MG63 (cell line): ENCODE measurements around the gene MYL4. TPM values are rescaled to one million over a fixed set of nuclear protein-coding genes. Genes with fewer than 3 reads are reported as not detected.

Experiments
- DNase-seq: peaks from one replicate; pipeline ENCODE4 v3.0.0-alpha.2; 2020
- H3K27me3 ChIP-seq: fragments of 250-450 bp; sonication (Bioruptor Pico); 2 replicates; pipeline ENCODE4 v1.5.1; 2020; ENCODE audit warnings: mild to moderate bottlenecking, moderate library complexity
- H3K36me3 ChIP-seq: fragments of 250-450 bp; sonication (Bioruptor Pico); 2 replicates; pipeline ENCODE4 v1.5.1; 2020; ENCODE audit warnings: mild to moderate bottlenecking, moderate library complexity
- H3K4me3 ChIP-seq: fragments of 250-450 bp; sonication (Bioruptor Pico); 2 replicates; pipeline ENCODE4 v1.5.1; 2020; ENCODE audit warnings: mild to moderate bottlenecking, moderate library complexity
- H3K9me3 ChIP-seq: fragments of 250-450 bp; sonication (Bioruptor Pico); 2 replicates; pipeline ENCODE4 v1.5.1; 2020; ENCODE audit warnings: mild to moderate bottlenecking, moderate library complexity
- total RNA-seq: library from RNA; depleted of rRNA; stranded (reverse); fragments of >200 nt; shearing (Covaris generic); gene quantifications from 2 replicates; pipeline ENCODE4 v1.2.3, GENCODE V29; 2014; ENCODE audit warnings: low replicate concordance

MYL4 gene
- total RNA-seq, 1 experiment from 2014 or later = not detected

DNA sequence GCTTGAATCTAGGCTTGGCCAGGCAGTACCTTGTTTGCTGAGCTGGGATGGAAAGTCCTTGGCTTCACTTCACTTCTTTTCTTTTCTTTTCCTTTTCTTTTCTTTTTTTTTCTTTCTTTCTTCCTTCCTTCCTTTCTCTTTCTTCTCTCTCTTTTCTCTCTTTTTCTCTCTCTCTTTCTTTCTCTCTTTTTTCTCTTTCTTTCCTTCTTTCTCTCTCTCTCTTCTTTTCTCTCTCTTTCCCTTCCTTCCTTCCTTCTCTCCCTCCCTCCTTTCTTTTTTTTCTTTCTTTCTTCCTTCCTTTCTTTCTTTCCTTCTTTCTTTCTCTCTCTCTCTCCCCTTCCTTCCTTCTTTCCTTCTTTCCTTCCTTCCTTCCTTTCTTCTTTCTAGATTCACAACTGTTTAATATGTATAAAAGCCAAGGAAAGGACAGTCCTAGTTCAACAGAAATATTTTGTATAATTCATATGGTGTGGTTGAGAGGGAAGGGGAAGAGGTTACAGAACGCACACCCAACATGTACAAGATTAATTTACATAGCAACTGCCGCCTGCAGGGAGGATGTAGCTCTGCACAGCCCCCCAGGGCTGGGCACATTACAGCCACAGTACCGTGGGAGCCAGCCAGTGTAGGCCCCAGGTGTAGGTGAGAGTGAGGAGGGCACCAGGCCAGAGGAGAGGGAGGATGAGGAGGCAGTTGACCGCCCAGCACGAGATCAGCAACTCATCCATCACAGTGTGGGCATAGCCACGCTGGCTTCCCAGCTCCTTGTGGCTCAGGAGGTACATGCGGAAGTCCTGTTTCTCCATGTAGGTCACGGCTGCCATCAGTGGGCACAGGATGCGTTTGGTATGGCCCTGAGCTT lies 34.8 kb downstream of the MYL4 start:
- Histone ChIP-seq H3K9me3 (no peaks in the 10 kb centered on the region; the same call in 1 of the 2 replicates), H3K27me3 (no peaks in the 10 kb centered on the region), H3K4me3 (no peak overlapping the region), H3K36me3 (no peaks in the 10 kb centered on the region)
- DNase-seq = no peak

DNA sequence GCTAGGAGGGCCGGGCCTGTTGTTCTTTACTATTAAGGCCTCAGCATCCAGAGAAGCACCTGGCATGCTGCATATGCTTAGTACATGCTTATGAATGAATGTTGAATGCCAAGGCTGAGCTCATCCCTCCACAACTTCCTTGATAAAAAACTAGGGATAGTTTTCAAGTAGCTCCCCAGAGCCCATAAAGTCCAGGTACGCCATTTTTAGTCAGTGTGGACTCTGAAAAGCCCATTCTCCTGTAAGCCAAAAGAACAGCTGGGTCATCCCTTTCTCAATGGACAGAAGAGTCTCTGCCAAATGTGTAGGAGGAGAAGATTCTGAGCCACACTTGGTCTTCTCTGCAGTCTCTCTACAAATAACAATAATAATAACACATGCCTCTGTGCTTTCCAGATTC lies 35.5 kb downstream of the MYL4 start:
- DNase-seq = peak; percentile 64
- Histone ChIP-seq H3K9me3 (no peaks in the 10 kb centered on the region; the same call in 1 of the 2 replicates), H3K36me3 (no peaks in the 10 kb centered on the region), H3K27me3 (no peaks in the 10 kb centered on the region), H3K4me3 (no peak overlapping the region)

DNA sequence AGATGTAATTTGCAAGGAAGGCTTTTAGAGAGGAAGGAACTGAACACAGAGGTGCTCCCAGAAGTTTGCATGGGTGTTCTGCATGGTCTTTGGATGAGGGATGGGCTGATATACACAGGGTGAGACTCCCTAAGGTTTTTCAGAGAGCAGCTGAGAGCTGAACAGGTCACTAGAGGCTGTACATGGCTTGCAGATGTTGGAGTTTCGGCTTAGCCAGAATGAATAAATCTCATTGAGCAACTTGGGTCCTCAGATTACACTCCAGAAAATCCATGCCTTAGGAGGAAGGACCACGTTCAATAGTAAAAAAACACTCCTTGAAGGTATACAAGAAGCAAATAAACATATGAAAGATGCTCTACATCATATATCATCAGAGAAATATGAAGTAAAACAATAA lies 37.0 kb downstream of the MYL4 start:
- no peaks in the 10 kb centered on the region for H3K27me3 ChIP-seq
- H3K9me3 ChIP-seq = no peaks in the 10 kb centered on the region; the same call in 1 of the 2 replicates
- no peaks in the 10 kb centered on the region for H3K36me3 ChIP-seq
- no peak overlapping the region for H3K4me3 ChIP-seq
- DNase-seq = no peak

DNA sequence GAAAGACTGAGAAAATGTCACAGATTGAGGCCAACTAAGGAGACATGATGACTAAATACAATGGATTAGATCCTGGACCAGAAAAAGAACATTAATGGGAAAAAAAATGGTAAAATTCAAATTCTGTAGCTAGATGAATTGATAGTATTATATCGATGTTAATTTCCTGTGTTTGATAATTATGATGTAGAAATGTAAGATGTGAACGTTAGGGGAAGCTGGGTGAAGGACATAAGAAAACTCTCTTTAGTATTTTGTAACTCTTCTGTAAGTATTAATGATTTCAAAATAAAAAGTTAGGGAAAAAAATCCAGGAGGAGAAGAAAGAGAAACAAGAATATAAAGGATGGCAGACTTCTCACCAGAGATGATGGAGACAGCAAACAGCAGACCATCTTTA lies 41.7 kb downstream of the MYL4 start:
- no peaks in the 10 kb centered on the region for H3K9me3 ChIP-seq
- DNase-seq = no peak
- no peaks in the 10 kb centered on the region for H3K36me3 ChIP-seq
- no peak overlapping the region for H3K4me3 ChIP-seq
- no peaks in the 10 kb centered on the region for H3K27me3 ChIP-seq

DNA sequence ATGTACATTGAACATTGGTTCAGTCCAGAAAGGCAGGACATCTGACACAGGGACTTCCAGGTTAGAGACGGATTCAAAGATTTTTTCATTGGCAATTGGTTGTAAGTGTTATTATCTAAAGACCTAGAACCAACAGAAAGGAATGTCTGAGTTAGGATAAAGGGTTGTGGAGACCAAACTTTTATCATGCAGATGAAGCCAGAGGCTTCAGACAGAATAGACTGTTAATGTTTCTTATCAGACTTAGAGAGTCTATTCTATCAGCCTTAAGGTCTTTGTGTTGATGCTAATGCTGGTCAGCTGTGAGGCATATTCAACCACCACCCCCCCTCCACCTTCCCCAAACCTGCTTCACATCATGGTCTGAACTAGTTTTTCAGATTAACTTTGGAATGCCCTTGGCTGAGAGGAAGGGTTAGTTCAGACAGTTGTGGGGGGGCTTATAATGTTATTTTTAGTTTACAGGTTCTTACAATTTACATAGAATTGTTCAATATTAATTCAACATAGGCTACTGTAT lies 42.3 kb downstream of the MYL4 start:
- no peaks in the 10 kb centered on the region for H3K36me3 ChIP-seq
- H3K27me3 ChIP-seq = no peaks in the 10 kb centered on the region
- no peaks in the 10 kb centered on the region for H3K9me3 ChIP-seq
- no peak overlapping the region for H3K4me3 ChIP-seq
- DNase-seq = no peak

DNA sequence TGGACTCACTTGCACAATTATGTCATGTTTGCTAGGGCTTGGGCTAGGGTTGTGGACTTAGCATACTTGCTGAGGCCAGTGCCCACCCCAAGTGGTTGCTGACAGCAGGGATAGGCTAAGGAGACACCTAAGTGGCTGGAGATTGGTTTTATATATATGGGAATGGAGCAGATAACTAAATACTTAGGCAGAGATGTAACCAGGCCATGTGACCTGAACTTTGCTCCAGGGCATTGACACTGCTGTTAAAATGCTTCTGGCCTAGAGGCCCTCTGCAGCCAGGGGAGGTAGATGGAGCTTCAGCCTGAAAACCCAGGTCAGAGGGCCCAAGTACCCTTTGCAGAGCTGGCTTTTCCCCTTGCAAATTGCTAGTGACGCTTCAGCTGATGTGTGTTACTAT lies 43.1 kb downstream of the MYL4 start:
- no peak for DNase-seq

DNA sequence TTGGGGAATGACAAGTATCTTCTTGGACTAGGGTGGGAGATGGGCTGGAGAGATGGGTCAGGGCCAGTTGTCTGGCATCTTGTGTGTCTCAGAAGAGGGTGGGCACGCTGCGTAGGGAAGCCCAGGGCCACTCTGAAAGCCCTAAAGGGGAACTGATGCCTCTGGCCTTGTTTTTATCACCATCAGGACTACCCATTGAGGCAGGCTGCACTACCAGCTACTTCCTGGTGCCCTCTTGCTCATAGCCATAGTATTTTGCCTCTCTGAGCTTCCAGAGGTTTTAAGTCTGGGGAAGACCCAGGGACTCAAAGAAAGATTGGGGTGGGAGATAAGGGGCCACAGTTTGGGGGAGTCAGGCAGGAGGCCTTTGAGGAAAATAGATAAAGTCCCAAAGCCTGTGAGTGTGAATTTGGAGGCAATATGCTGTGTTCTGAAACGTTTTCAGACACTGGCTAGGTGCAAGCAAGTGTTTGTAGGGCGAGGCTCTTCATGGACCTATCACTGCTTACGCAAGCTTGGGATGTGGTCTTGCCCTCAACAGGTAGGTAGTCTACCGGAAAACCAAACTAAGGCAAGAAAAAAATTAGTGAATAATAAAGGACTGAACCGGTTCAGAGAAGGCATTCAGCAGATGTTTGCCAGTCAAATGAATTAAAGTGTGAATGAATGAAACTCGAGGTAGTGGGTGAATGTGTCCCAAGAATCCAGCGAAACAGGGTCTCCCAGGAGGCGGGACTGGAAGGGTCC lies 43.8 kb downstream of the MYL4 start:
- DNase-seq = no peak

More for the DNA sequence above, 43.1 kb downstream of the MYL4 start:
- H3K27me3 ChIP-seq = no peaks in the 10 kb centered on the region
- H3K9me3 ChIP-seq = no peaks in the 10 kb centered on the region
- no peak overlapping the region for H3K4me3 ChIP-seq
- no peaks in the 10 kb centered on the region for H3K36me3 ChIP-seq

DNA sequence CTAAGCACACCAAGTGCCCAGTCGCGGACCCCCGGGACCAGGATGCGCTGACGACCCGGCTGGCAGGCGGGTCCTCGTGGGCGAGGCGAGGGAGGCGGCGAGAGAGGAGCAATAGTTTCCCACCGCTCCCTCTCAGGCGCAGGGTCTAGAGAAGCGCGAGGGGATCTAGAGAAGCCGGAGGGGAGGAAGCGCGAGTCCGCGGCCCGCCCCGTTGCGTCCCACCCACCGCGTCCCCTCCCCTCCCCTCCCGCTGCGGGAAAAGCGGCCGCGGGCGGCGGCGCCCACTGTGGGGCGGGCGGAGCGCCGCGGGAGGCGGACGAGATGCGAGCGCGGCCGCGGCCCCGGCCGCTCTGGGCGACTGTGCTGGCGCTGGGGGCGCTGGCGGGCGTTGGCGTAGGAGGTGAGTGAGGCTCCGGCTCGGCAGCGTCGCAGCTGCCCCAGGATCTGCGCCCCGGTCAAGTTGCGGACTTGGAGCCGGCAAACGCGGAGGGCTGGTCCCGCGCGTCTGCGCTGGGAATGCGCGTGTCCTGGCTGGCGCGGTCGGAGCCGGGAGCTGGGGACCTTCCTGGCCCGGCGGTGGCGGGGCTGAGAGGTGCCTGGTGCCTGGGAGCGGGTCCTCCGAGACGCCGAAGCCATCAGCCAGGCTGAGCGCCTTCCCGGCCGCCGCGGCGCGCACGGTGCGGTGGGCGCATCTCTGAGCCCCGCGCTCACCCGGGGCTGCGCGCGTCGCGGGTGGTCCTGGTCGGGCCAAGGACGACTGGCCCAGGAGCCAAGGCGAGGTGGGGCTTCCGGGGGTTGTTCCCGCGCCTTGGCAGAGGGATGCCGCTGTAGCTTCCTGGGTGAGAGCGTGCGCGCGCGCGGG lies 44.6 kb downstream of the MYL4 start, which contains the start of gene ITGB3:
ITGB3 (plus strand) TSS at position 287 of the 862 bp plus-strand sequence; CDS start at position 322, 35 bp downstream.
- Histone ChIP-seq H3K9me3 (no peaks in the 10 kb centered on the region), H3K36me3 (peaks cover 7% of the 10 kb centered on the region; the same call in 1 of the 2 replicates), H3K27me3 (no peaks in the 10 kb centered on the region), H3K4me3 (peak within 1 kb of the TSS; percentile 79)
- DNase-seq = peak; percentile 87

More for the DNA sequence above, 43.8 kb downstream of the MYL4 start:
- peak overlapping the region; percentile 79 for H3K4me3 ChIP-seq
- no peaks in the 10 kb centered on the region for H3K27me3 ChIP-seq
- H3K36me3 ChIP-seq = no peaks in the 10 kb centered on the region
- no peaks in the 10 kb centered on the region for H3K9me3 ChIP-seq

DNA sequence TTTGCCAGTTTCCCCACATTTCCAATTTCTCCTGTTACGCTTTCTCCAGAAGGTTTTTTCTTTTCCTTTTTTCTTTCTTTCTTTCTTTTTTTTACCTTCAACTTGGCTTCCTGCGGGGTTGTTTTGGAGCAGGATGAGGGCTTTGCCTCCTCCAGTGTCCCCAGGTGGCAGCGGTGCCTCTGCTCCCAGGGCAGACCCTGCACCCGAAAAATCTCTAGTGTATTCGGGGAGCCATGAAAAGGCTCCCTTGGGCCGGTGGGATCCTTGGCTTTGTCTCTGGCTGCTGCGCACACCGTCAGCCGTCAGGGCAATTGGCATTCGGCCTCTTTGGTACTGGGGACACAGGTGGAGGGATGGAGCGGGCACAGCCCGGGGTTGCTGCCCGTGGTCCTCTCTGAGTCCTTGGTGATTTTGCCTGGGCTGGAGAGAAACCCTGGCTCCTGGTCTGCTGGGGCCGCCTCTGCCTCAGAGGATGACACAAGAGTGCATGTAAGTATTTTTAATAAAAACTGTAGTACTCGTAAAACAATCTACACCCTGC lies 45.3 kb downstream of the MYL4 start:
- Histone ChIP-seq H3K9me3 (no peaks in the 10 kb centered on the region), H3K27me3 (no peaks in the 10 kb centered on the region), H3K36me3 (peaks cover 7% of the 10 kb centered on the region; the same call in 1 of the 2 replicates), H3K4me3 (peak overlapping the region; percentile 79)
- DNase-seq = no peak

DNA sequence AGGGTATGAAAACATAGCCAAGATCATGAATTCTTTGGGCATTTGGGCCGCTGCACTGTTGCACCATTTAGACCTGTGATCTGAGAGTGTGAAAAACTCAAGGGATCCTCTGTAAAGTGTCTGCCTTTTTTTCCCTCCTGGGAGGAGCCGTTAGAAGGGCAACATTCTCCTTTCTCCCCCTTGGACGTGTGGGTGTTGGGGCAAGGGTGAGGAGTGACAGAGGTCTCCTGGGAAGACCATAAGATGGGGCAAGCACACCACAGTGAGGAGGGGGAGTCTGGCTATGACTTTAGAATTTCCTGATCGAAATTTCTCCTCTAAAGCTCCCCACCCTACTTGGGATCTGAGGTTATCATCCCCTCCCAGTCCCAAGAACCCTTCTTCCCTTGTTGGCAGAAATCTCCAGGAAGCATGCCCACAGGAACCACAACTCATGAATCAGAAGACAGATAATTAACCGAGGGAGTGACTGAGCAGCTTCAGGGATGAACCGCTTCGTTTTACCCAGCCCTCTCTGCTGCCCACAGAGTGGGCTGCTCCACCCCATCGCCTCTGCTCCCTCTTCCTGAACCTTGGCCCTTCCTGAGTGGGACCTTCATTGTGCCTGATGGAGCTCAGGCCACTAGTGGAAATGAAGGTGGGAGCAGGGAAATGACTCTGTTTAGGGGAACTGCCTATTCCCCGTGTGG lies 48.6 kb downstream of the MYL4 start:
- Histone ChIP-seq H3K27me3 (no peaks in the 10 kb centered on the region), H3K36me3 (peaks cover 7% of the 10 kb centered on the region; the same call in 1 of the 2 replicates), H3K4me3 (peak overlapping the region; percentile 18; the same call in 1 of the 2 replicates), H3K9me3 (no peaks in the 10 kb centered on the region)
- peak; percentile 86 for DNase-seq

DNA sequence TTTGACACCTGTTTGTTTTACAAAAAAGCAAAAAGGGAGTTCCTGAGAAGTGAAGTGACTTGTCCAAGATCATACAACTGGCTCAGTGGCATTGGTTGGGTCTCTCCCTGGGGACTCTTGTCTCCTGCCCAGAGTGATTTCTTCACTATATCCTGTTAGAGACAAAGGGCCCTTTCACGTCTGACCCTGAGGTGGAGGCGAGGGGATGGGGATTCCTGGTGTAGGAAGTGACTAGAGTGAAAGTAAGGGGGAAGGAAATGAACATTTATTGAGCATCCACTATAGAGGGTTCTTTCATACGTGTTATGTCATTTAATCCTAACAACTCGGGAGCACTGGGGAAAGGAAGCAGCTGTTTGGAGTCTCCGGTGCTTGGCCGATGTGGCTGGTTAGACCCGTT lies 53.4 kb downstream of the MYL4 start:
- H3K4me3 ChIP-seq = no peak overlapping the region
- no peaks in the 10 kb centered on the region for H3K27me3 ChIP-seq
- peaks cover 7% of the 10 kb centered on the region; the same call in 1 of the 2 replicates for H3K36me3 ChIP-seq
- DNase-seq = no peak
- H3K9me3 ChIP-seq = no peaks in the 10 kb centered on the region

DNA sequence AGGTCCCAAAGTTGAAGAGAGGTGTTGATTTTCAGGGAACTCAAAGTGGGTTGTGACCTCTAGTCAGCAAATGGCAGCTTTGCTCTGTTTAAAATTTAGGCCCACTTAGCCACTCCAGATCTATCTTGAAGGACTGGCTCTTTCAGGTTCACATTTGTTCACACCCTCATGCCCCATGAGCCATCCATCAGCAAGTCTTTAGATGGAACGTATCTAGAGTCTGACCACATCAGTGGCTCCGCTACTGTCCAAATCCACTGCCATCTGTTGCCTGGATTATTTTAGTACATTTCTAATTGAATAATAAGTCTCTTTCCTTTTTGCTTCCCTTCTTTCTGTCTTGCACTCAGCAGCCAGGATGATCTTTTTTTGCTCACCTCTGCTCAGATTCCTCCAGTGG lies 55.0 kb downstream of the MYL4 start:
- H3K36me3 ChIP-seq = peaks cover 4% of the 10 kb centered on the region; the same call in 1 of the 2 replicates
- peaks cover 12% of the 10 kb centered on the region for H3K9me3 ChIP-seq
- no peak overlapping the region for H3K4me3 ChIP-seq
- no peaks in the 10 kb centered on the region for H3K27me3 ChIP-seq
- no peak for DNase-seq

DNA sequence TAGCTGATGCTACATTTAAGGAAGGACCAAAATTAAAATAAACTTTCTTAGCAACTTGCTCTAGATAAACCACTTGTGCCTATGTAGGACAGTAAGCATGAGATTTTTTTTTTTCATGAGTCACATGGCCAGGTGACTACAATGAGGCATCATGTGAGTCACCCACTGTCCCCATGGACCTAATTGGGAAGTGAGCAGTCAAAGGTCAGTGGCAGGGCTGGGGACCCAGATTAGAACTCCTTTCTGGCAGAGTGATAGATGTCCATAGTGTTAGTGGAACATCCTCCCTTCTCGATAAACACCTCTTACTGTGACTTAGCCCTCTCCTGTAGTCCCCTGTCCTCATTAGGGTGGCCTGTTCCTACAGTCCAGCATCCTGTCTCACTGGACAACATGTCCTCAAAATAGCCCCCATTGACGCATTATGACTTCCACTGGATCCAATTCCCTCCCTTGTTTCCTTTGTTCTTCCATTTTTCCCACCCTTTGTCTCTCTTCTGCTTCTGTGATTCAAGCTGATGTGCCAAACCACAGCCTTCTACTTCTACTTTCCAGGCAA lies 56.9 kb downstream of the MYL4 start:
- Histone ChIP-seq H3K36me3 (peaks cover 4% of the 10 kb centered on the region; the same call in 1 of the 2 replicates), H3K27me3 (no peaks in the 10 kb centered on the region), H3K4me3 (no peak overlapping the region), H3K9me3 (peaks cover 18% of the 10 kb centered on the region)
- peak; percentile 35 for DNase-seq

DNA sequence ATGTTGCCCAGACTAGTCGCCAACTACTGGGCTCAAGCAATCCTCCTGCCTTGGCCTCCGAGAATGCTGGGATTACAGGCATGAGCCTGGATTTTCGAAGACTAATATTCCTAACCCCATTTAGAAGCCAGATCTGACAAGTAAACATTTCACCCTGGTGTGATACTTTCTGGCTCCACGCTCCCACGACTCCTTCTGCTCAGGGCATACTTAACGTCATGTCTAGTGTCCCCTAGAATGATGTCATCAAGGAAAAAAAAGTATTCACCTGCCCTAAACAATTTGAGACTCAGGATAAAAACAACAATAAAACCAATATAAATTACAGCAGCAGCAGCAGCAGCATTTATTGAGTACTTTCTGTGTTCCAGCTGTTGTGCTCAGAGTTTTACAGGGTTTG lies 57.6 kb downstream of the MYL4 start:
- Histone ChIP-seq H3K36me3 (peaks cover 4% of the 10 kb centered on the region; the same call in 1 of the 2 replicates), H3K4me3 (no peak overlapping the region), H3K9me3 (peaks cover 18% of the 10 kb centered on the region), H3K27me3 (no peaks in the 10 kb centered on the region)
- no peak for DNase-seq

DNA sequence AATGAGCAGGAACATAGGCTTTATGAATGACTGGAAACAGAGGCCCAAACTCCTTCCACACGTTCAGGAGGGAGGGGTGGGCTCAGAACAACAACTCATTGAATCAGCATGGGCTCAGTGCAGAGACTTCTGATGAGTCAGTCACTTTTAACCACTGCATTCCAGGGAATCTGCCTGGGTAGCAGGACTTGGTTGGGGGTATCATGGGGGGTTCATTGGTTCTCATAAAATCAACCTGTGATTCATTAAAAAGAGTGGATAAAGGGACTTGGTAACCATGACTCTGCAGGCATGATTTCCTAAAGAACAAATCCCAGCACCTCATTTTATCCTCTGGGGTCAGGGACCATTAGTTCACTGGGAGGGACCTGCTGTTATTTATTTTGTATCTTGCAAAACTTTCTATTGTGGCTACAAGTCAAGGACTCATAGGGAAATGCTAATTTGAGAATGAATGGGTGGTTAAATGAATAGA lies 58.2 kb downstream of the MYL4 start:
- peaks cover 4% of the 10 kb centered on the region; the same call in 1 of the 2 replicates for H3K36me3 ChIP-seq
- peak; percentile 72 for DNase-seq
- no peaks in the 10 kb centered on the region for H3K27me3 ChIP-seq
- peaks cover 18% of the 10 kb centered on the region for H3K9me3 ChIP-seq
- H3K4me3 ChIP-seq = no peak overlapping the region
